ENCODE measurements around the gene PFDN2. TPM values are rescaled to one million over a fixed set of nuclear protein-coding genes. Genes with fewer than 3 reads are reported as not detected.
A peak's percentile ranks its signal among the peaks of the same experiment; 100 is the strongest.

The PFDN2 gene
- polyA plus RNA-seq, 1 donor from 2014 or later: 95.2 TPM

- H3K4me3 Mint-ChIP-seq: no peak overlapping the region
- no peaks in the 10 kb centered on the region for H3K36me3 Mint-ChIP-seq
- no peaks in the 10 kb centered on the region for H3K9me3 Mint-ChIP-seq
- H3K27me3 Mint-ChIP-seq: peaks cover 2% of the 10 kb centered on the region
- H3K27ac Mint-ChIP-seq: peak overlapping the region in 1 of 3 donors; percentile 11
- no peaks in the 10 kb centered on the region for H3K4me1 Mint-ChIP-seq
Measured at GRCh38 chr1:161085165-161085564, 32.7 kb downstream of the PFDN2 start.

GRCh38 chr1:161084597-161084988 lies 33.2 kb downstream of the PFDN2 start:
- no peak overlapping the region for H3K4me3 Mint-ChIP-seq

GRCh38 chr1:161083748-161084596 lies 33.9 kb downstream of the PFDN2 start:
- Mint-ChIP-seq H3K27ac (peak overlapping the region in 1 of 3 donors; percentile 11), H3K4me1 (no peaks in the 10 kb centered on the region), H3K4me3 (no peak overlapping the region), H3K9me3 (no peaks in the 10 kb centered on the region), H3K36me3 (no peaks in the 10 kb centered on the region), H3K27me3 (peaks cover 4% of the 10 kb centered on the region)

More at GRCh38 chr1:161084597-161084988, 33.2 kb downstream of the PFDN2 start:
- peak overlapping the region in 1 of 3 donors; percentile 11 for H3K27ac Mint-ChIP-seq
- no peaks in the 10 kb centered on the region for H3K9me3 Mint-ChIP-seq
- peaks cover 2% of the 10 kb centered on the region for H3K27me3 Mint-ChIP-seq
- no peaks in the 10 kb centered on the region for H3K4me1 Mint-ChIP-seq
- no peaks in the 10 kb centered on the region for H3K36me3 Mint-ChIP-seq

- Mint-ChIP-seq H3K4me1 (no peaks in the 10 kb centered on the region), H3K27ac (no peak overlapping the region), H3K4me3 (no peak overlapping the region), H3K9me3 (no peaks in the 10 kb centered on the region), H3K27me3 (peaks cover 5% of the 10 kb centered on the region), H3K36me3 (no peaks in the 10 kb centered on the region)
Measured at GRCh38 chr1:161082996-161083747, 34.7 kb downstream of the PFDN2 start.

- no peaks in the 10 kb centered on the region for H3K9me3 Mint-ChIP-seq
- H3K4me3 Mint-ChIP-seq: no peak overlapping the region
- no peak overlapping the region for H3K27ac Mint-ChIP-seq
- no peaks in the 10 kb centered on the region for H3K36me3 Mint-ChIP-seq
- peaks cover 5% of the 10 kb centered on the region for H3K27me3 Mint-ChIP-seq
- H3K4me1 Mint-ChIP-seq: no peaks in the 10 kb centered on the region
Measured at GRCh38 chr1:161082483-161082882, 35.4 kb downstream of the PFDN2 start.

- H3K27ac Mint-ChIP-seq: peak overlapping the region in 1 of 3 donors; percentile 85
- H3K4me1 Mint-ChIP-seq: no peaks in the 10 kb centered on the region
- H3K9me3 Mint-ChIP-seq: no peaks in the 10 kb centered on the region
- H3K36me3 Mint-ChIP-seq: no peaks in the 10 kb centered on the region
- no peak overlapping the region for H3K4me3 Mint-ChIP-seq
- peaks cover 5% of the 10 kb centered on the region for H3K27me3 Mint-ChIP-seq
Measured at GRCh38 chr1:161081519-161081918, 36.3 kb downstream of the PFDN2 start.

GRCh38 chr1:161080441-161081405 lies 37.1 kb downstream of the PFDN2 start:
- no peak overlapping the region for H3K4me3 Mint-ChIP-seq
- H3K27ac Mint-ChIP-seq: peak overlapping the region in 1 of 3 donors; percentile 85
- peaks cover 2% of the 10 kb centered on the region for H3K27me3 Mint-ChIP-seq
- H3K36me3 Mint-ChIP-seq: no peaks in the 10 kb centered on the region
- H3K4me1 Mint-ChIP-seq: no peaks in the 10 kb centered on the region
- H3K9me3 Mint-ChIP-seq: no peaks in the 10 kb centered on the region

GRCh38 chr1:161079436-161080110 lies 38.3 kb downstream of the PFDN2 start:
- Mint-ChIP-seq H3K4me1 (no peaks in the 10 kb centered on the region), H3K9me3 (no peaks in the 10 kb centered on the region), H3K4me3 (no peak overlapping the region), H3K27me3 (peaks cover 2% of the 10 kb centered on the region), H3K27ac (no peak overlapping the region), H3K36me3 (no peaks in the 10 kb centered on the region)

- Mint-ChIP-seq H3K36me3 (no peaks in the 10 kb centered on the region), H3K4me1 (no peaks in the 10 kb centered on the region), H3K27me3 (peaks cover 2% of the 10 kb centered on the region), H3K4me3 (no peak overlapping the region), H3K27ac (no peak overlapping the region), H3K9me3 (no peaks in the 10 kb centered on the region)
Measured at GRCh38 chr1:161077426-161077825, 40.4 kb downstream of the PFDN2 start.

GRCh38 chr1:161076410-161076809 lies 41.4 kb downstream of the PFDN2 start:
- H3K36me3 Mint-ChIP-seq: no peaks in the 10 kb centered on the region
- no peak overlapping the region for H3K27ac Mint-ChIP-seq
- H3K4me3 Mint-ChIP-seq: no peak overlapping the region
- H3K4me1 Mint-ChIP-seq: peaks cover 1 to 4% (median 4%) of the 10 kb centered on the region in 3 donors
- no peaks in the 10 kb centered on the region for H3K9me3 Mint-ChIP-seq
- H3K27me3 Mint-ChIP-seq: peaks cover 2% of the 10 kb centered on the region

- Mint-ChIP-seq H3K4me1 (peaks cover 9 to 15% (median 14%) of the 10 kb centered on the region in 3 donors), H3K36me3 (no peaks in the 10 kb centered on the region), H3K27me3 (peaks cover 2% of the 10 kb centered on the region), H3K27ac (no peak overlapping the region), H3K9me3 (no peaks in the 10 kb centered on the region), H3K4me3 (no peak overlapping the region)
Measured at GRCh38 chr1:161074676-161075368, 43.0 kb downstream of the PFDN2 start.

GRCh38 chr1:161073474-161074121 lies 44.2 kb downstream of the PFDN2 start:
- H3K4me1 Mint-ChIP-seq: peaks cover 12 to 15% (median 15%) of the 10 kb centered on the region in 3 donors
- no peaks in the 10 kb centered on the region for H3K36me3 Mint-ChIP-seq
- H3K27ac Mint-ChIP-seq: peak overlapping the region in 1 of 3 donors; percentile 34
- H3K27me3 Mint-ChIP-seq: no peaks in the 10 kb centered on the region
- H3K9me3 Mint-ChIP-seq: no peaks in the 10 kb centered on the region
- no peak overlapping the region for H3K4me3 Mint-ChIP-seq

GRCh38 chr1:161072751-161073449 lies 44.9 kb downstream of the PFDN2 start:
- Mint-ChIP-seq H3K9me3 (no peaks in the 10 kb centered on the region), H3K27ac (no peak overlapping the region), H3K36me3 (no peaks in the 10 kb centered on the region)

More at GRCh38 chr1:161072751-161073449, 44.9 kb downstream of the PFDN2 start:
- H3K4me1 Mint-ChIP-seq: peaks cover 16 to 20% (median 18%) of the 10 kb centered on the region in 3 donors
- no peaks in the 10 kb centered on the region for H3K27me3 Mint-ChIP-seq
- peak overlapping the region in 1 of 4 donors; percentile 30 for H3K4me3 Mint-ChIP-seq
